ENCODE data around the gene SUSD3. TPM values are rescaled to one million over a fixed set of nuclear protein-coding genes. Genes with fewer than 3 reads are reported as not detected.

The SUSD3 gene
- total and polyA plus RNA-seq, 2 of the 4 experiments (the other 2 are of a cell fraction), result 0.54 to 1.5 TPM

DNA sequence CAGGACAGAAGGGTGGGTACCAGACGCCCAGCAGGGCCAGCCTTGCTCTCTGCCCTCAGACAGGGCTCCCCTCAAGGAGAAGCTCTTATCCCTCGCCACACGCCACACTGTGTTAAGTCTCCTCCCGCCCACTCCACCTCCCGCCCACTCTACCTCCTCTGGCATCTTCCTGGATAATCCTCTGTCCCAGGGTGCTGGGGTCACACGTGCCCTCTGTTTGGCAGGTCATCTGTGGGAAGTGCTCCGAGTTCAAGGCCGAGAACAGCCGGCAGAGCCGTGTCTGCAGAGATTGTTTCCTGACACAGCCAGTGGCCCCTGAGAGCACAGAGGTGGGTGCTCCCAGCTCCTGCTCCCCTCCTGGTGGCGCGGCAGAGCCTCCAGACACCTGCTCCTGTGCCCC is 26.0 kb upstream of the SUSD3 start:
- Histone ChIP-seq H3K9me1 (ENCODE audit: insufficient read depth, low read length) (no peaks in the 10 kb centered on the region), H3K56ac (ENCODE audit: extremely low read depth, insufficient read depth, low read length) (no peak overlapping the region), H3K4me1 (ENCODE audit: control insufficient read depth, insufficient read depth, low read length) (no peaks in the 10 kb centered on the region), H4K91ac (ENCODE audit: insufficient read depth, low read depth, low read length) (no peak overlapping the region), H3K23ac (ENCODE audit: low read depth, low read length) (no peak overlapping the region), H3K36me3 (ENCODE audit: control insufficient read depth, insufficient read depth, low read length) (no peaks in the 10 kb centered on the region), H2AK9ac (replicated peaks; ENCODE audit: low read depth, low read length, poor library complexity) (no peak overlapping the region), H3K9ac (ENCODE audit: low read depth, low read length) (no peak overlapping the region), H3K9me3 (ENCODE audit: control insufficient read depth, insufficient read depth, low read length) (no peaks in the 10 kb centered on the region), H2BK120ac (ENCODE audit: low read depth, low read length) (no peak overlapping the region), H4K20me1 (ENCODE audit: insufficient read depth, low read length) (no peaks in the 10 kb centered on the region), H3K4ac (ENCODE audit: low read depth, low read length) (no peak overlapping the region), H4K8ac (ENCODE audit: low read depth in 2 of 2, low read length in 2 of 2) (no peak overlapping the region), H2AK5ac (ENCODE audit: low read depth, low read length) (no peak overlapping the region), H3K27me3 (ENCODE audit: control insufficient read depth, insufficient read depth, low read length) (peaks cover 26% of the 10 kb centered on the region), H3K79me1 (ENCODE audit: low read depth in 1 of 2, low read length in 2 of 2) (no peaks in the 10 kb centered on the region), H3K4me3 (ENCODE audit: insufficient read depth, low read depth, low read length) (no peak overlapping the region), H4K5ac (ENCODE audit: low read depth, low read length) (no peak overlapping the region), H2AFZ (replicated peaks; ENCODE audit: low read length, poor library complexity) (peak overlapping the region; percentile 14), H3K4me2 (ENCODE audit: low read depth, low read length) (no peak overlapping the region), H2BK20ac (ENCODE audit: low read depth, low read length) (no peak overlapping the region), H2BK5ac (ENCODE audit: low read depth, low read length, poor library complexity, severe bottlenecking) (no peak overlapping the region), H3K27ac (ENCODE audit: insufficient read depth, low read length) (no peak overlapping the region), H3K18ac (ENCODE audit: low read depth, low read length) (no peak overlapping the region), H2BK15ac (ENCODE audit: low read depth, low read length) (no peak overlapping the region), H3K14ac (replicated peaks; ENCODE audit: low read depth, low read length) (no peak overlapping the region)
- ChIA-PET POLR2A (ENCODE audit: unreplicated experiment) (no interaction called here), CTCF (no interaction called here)
- no peak for TF ChIP-seq CEBPB (IDR thresholded peaks at IDR 0.05; ENCODE audit: low read depth, low read length)
- no peak for TF ChIP-seq SMC3 (IDR thresholded peaks at IDR 0.05; ENCODE audit: low read depth, low read length)
- TF ChIP-seq, protein P1, sequence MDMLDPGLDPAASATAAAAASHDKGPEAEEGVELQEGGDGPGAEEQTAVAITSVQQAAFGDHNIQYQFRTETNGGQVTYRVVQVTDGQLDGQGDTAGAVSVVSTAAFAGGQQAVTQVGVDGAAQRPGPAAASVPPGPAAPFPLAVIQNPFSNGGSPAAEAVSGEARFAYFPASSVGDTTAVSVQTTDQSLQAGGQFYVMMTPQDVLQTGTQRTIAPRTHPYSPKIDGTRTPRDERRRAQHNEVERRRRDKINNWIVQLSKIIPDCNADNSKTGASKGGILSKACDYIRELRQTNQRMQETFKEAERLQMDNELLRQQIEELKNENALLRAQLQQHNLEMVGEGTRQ (IDR thresholded peaks at IDR 0.05; ENCODE audit: low read depth, low read length), result no peak
- no peak for TF ChIP-seq MAZ (IDR thresholded peaks at IDR 0.05; ENCODE audit: borderline replicate concordance, low read depth, low read length)
- no peak for TF ChIP-seq MXI1 (IDR thresholded peaks at IDR 0.05; ENCODE audit: borderline replicate concordance, low read depth, low read length)
- TF ChIP-seq BHLHE40 (IDR thresholded peaks at IDR 0.05; ENCODE audit: low read depth, low read length), result no peak
- no peak for TF ChIP-seq MAFK (IDR thresholded peaks at IDR 0.05; ENCODE audit: low read depth, low read length)
- no peak for TF ChIP-seq NFE2L2 (IDR thresholded peaks at IDR 0.05; ENCODE audit: low read depth, low read length)
- BruUV-seq (replicated peaks), result no TSS peak
- ATAC-seq (ENCODE audit: low read depth) (no peak), DNase-seq (no peak)
- in situ Hi-C loops (cut with MboI; ENCODE audit: low sequenced_read_pairs), result no loop called here
- intact Hi-C loops (cut with micrococcal nuclease), result no loop called here
- WGBS, 2 experiments (ENCODE audit: extremely low coverage in 2 of 2, insufficient read length in 1 of 2), result 100% methylated on average over 3 of the region's 12 CpGs; no CpG with 5 or more reads in 1 of the 2 experiments
- dilution Hi-C loops (cut with HindIII; ENCODE audit: low sequenced_read_pairs, unreplicated experiment), result no loop called here
